GM12892 (cell line): Measurements from ENCODE around the gene PACSIN3.

Experiments
- POLR2A ChIP-seq: IDR thresholded peaks from 2 replicates; pipeline ENCODE4 v1.6.1; 2011; ENCODE audit warnings: low read depth, low read length, control low read depth
- POLR2AphosphoS5 ChIP-seq: IDR thresholded peaks from 2 replicates; pipeline ENCODE4 v1.6.1; 2011; ENCODE audit warnings: low read depth, low read length, control low read depth
- TAF1 ChIP-seq: IDR thresholded peaks from 2 replicates; pipeline ENCODE4 v1.6.1; 2011; ENCODE audit warnings: low read depth, mild to moderate bottlenecking, control low read depth, low read length, borderline replicate concordance

GRCh38 chr11:47220401-47220821, 34.2 kb upstream of the PACSIN3 start:
- no peak for TF ChIP-seq POLR2A
- TF ChIP-seq TAF1: no peak
- no peak for TF ChIP-seq POLR2AphosphoS5
